Brain microvascular endothelial cell (primary cell): ENCODE data around the gene KCNMB2.

Source experiments
- DNase-seq: peaks from one replicate; pipeline ENCODE4 v3.0.0-alpha.2; 2020
- H3K27ac ChIP-seq: fragments of 250-450 bp; sonication (Bioruptor Pico); 2 replicates; pipeline ENCODE4 v1.5.1; 2020; ENCODE audit warnings: mild to moderate bottlenecking, moderate library complexity
- H3K27me3 ChIP-seq: fragments of 250-450 bp; sonication (Bioruptor Pico); replicated peaks from 2 replicates; pipeline ENCODE4 v1.5.1; 2020; ENCODE audit warnings: mild to moderate bottlenecking
- H3K36me3 ChIP-seq: fragments of 250-450 bp; sonication (Bioruptor Pico); replicated peaks from 2 replicates; pipeline ENCODE4 v1.5.1; 2020; ENCODE audit warnings: mild to moderate bottlenecking
- H3K4me3 ChIP-seq: 2 replicates; pipeline ENCODE4 v1.5.1; 2011; ENCODE audit warnings: low read depth, mild to moderate bottlenecking, control low read depth, low read length, moderate library complexity
- in situ Hi-C: cut with HindIII; loops from 2 replicates; pipeline ENCODE4 v1.10.0; 2017; ENCODE audit warnings: low sequenced_read_pairs, low pct_ligation_motif_present
- TF ChIP-seq, protein P1 (sequence below): IDR thresholded peaks from 2 replicates; pipeline ENCODE4 v1.5.1; 2011; ENCODE audit warnings: low read depth, mild to moderate bottlenecking, moderate library complexity, low read length, control low read depth, inconsistent platforms; ENCODE audit errors: missing control alignments

The KCNMB2 gene

DNA sequence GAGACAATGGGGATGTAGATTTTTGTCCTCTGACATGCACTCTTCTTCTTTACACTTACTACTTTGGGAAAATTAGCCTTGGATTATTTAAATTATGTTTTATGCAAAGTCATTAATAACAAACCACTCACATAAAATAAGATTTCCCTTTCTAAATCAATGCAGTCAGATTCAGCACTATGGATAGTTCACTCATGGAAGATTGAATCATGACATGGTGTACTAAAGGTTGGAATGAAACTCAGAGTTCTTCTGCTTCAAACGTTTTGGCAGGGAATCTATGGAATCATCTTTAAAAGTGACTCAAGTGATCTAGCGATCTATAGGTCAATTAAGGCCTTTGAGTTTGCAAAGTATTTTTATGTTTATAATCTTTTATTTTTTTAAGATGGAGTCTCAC is 154.3 kb downstream of the KCNMB2 start:
- Histone ChIP-seq H3K36me3 (no peaks in the 10 kb centered on the region), H3K4me3 (no peak overlapping the region), H3K27ac (no peak overlapping the region), H3K27me3 (no peaks in the 10 kb centered on the region)
- no peak for DNase-seq
- TF ChIP-seq, protein P1, sequence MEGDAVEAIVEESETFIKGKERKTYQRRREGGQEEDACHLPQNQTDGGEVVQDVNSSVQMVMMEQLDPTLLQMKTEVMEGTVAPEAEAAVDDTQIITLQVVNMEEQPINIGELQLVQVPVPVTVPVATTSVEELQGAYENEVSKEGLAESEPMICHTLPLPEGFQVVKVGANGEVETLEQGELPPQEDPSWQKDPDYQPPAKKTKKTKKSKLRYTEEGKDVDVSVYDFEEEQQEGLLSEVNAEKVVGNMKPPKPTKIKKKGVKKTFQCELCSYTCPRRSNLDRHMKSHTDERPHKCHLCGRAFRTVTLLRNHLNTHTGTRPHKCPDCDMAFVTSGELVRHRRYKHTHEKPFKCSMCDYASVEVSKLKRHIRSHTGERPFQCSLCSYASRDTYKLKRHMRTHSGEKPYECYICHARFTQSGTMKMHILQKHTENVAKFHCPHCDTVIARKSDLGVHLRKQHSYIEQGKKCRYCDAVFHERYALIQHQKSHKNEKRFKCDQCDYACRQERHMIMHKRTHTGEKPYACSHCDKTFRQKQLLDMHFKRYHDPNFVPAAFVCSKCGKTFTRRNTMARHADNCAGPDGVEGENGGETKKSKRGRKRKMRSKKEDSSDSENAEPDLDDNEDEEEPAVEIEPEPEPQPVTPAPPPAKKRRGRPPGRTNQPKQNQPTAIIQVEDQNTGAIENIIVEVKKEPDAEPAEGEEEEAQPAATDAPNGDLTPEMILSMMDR: no peak
- in situ Hi-C loops: no loop called here

DNA sequence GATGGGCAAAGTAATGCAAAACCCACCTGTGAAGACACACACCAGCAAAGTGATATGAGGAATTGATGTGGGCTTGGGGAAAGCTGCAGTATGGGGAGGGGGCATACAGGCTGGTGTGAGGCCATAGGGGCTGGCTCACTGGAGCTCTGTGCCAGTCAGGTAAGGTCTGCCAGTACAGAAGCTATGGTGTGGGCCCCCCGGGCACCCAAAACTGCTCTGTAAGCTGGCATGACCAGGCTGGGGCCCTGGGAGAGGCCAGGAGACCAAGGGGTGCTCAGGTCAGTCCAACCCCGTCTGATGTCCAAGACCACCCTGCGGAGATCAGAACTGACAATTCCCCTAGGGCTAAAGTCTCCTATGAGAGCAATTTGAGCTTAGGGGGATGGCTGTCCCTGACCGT is 163.1 kb downstream of the KCNMB2 start:
- in situ Hi-C loops: no loop called here
- Histone ChIP-seq H3K27ac (no peak overlapping the region), H3K36me3 (no peaks in the 10 kb centered on the region), H3K4me3 (no peak overlapping the region), H3K27me3 (no peaks in the 10 kb centered on the region)
- DNase-seq: no peak
- TF ChIP-seq, protein P1: no peak

DNA sequence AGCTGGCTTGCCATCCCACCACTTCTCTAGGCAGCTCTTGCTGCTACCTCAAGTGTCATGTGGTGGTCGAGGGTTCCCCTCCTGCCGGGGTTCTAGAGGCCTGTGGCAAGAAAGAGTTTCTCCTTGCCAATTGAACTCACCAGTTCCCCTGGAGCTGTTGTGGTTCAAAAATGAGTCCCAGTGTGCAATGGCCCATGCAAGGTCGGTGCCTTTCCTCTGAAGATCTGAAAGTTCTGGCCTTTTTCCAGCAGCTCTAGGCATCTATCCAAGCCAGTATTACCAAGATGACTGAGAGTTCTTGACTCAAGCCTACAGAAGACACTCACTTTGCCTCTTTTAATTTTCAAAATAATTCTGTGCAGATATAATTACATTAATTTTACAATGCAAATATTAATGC is 163.6 kb downstream of the KCNMB2 start:
- no peaks in the 10 kb centered on the region for H3K27me3 ChIP-seq
- in situ Hi-C loops: no loop called here
- TF ChIP-seq, protein P1: no peak
- no peak overlapping the region for H3K27ac ChIP-seq
- H3K36me3 ChIP-seq: no peaks in the 10 kb centered on the region
- no peak overlapping the region for H3K4me3 ChIP-seq
- DNase-seq: peak; percentile 35

DNA sequence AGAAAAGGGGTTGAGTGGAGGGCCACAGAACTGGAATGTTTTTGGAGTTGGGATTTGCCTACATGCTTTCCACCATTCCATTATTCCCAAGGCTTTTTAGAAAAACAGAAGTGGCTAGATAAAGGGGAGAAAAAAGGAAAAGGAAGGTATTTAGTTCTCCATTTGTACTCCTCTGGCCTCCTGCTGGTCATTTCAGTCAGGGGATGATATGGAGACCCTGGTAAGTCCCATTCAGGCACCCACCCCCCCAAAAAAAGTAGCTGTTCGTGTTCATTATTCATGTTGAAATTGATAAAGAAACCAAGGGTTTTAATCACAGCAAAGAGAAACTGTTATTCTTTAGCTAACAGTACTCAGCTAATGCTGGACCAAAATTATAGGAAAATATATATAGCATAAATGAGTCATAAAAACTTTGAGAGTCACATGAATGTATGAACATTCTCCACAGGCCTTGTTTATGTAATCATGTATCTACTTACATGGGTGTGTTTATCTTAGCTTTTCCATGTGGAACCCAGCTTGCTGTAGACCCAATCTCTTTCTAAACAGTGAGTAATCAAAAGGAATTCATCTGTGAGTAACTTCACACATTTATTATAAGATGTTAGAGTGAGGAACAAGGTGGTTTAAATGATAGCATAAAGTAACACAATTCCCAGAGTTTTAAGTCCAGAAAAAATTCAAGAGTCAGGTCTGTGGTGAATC is 167.2 kb downstream of the KCNMB2 start:
- in situ Hi-C loops: no loop called here
- Histone ChIP-seq H3K36me3 (no peaks in the 10 kb centered on the region), H3K27ac (peak overlapping the region; percentile 35), H3K27me3 (no peaks in the 10 kb centered on the region), H3K4me3 (no peak overlapping the region)
- peak; percentile 85 for DNase-seq
- TF ChIP-seq, protein P1: peak; percentile 61

DNA sequence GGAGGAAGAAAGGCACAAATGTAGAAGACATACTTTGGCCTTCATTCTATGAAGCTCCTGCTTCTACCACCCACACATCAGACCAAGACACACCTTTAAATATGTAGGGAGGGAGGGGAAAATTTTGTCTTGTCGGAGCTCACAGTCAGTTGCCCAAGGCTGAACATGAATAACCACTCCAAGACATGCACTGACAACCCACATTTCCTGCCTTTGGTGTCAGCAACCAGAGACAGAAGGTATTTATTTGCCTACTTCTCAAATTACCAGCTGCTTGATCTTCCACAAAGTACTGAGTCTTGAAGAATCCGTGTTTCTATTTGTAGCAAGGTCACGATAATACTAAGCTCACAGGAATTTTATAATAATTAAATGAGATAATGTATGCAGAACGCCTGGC is 169.7 kb downstream of the KCNMB2 start:
- no peaks in the 10 kb centered on the region for H3K36me3 ChIP-seq
- DNase-seq: peak; percentile 36
- TF ChIP-seq, protein P1: no peak
- no peak overlapping the region for H3K27ac ChIP-seq
- H3K4me3 ChIP-seq: no peak overlapping the region
- H3K27me3 ChIP-seq: no peaks in the 10 kb centered on the region
- in situ Hi-C loops: no loop called here

DNA sequence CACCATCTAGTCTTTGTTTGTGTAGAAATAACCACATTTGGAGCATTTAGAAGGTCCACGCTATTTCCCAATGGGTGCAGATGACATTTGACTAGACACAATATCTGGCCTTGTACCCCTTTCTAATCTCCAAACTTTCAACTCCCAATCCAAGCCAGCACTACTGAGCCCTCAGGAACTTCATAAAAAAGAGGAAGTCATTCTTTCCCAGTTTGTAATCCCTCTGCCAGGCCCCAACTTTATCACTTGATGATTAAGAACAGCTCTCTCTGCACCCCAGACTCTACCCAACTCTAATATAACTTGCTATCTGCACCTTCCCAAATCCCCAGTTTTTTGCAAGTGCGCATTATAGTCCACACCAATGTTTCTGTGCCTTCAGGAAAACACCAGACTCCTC is 170.2 kb downstream of the KCNMB2 start:
- in situ Hi-C loops: no loop called here
- Histone ChIP-seq H3K27me3 (no peaks in the 10 kb centered on the region), H3K27ac (no peak overlapping the region), H3K36me3 (no peaks in the 10 kb centered on the region), H3K4me3 (no peak overlapping the region)
- TF ChIP-seq, protein P1: no peak
- no peak for DNase-seq
